GM12891 (cell line): ENCODE measurements around the gene PARD3.

Experiments
- PAX5 ChIP-seq: IDR thresholded peaks from 2 replicates; pipeline ENCODE4 v1.6.1; 2011; ENCODE audit warnings: low read length, moderate library complexity, mild to moderate bottlenecking; ENCODE audit not compliant: insufficient read depth, severe bottlenecking
- POLR2A ChIP-seq: IDR thresholded peaks from 2 replicates; pipeline ENCODE4 v1.6.1; 2011; ENCODE audit warnings: low read depth, low read length, control low read depth

GRCh38 chr10:34627331-34627730, 187.8 kb downstream of the PARD3 start:
- TF ChIP-seq PAX5, result no peak
- TF ChIP-seq POLR2A, result no peak
